ENCODE results near the gene DDX39B.
A peak's percentile ranks its signal among the peaks of the same experiment; 100 is the strongest.
"Not testable (repeated sequence)": the region's sequence is repeated elsewhere in the genome, so short reads cannot be mapped to it uniquely, and the experiment has no call there.

The DDX39B gene

DNA sequence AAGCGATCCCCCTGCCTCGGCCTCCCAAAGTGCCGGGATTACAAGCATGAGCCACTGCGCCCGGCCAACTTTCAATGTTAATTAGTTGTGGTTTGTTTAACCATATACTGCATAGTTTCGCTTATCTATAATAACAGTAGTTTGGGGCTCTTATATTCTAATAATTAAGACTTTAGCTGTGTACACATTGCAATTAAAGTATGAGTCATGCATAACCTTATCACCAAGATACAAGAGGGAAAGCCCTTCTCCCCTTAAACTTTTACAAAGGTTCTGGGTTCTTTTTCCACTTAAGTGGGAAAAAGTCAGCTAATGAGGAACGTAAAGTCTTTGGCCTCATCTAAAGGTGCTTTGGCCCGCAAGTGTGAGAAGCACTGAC lies 16.3 kb downstream of the DDX39B start:
- TF ChIP-seq, protein P1, sequence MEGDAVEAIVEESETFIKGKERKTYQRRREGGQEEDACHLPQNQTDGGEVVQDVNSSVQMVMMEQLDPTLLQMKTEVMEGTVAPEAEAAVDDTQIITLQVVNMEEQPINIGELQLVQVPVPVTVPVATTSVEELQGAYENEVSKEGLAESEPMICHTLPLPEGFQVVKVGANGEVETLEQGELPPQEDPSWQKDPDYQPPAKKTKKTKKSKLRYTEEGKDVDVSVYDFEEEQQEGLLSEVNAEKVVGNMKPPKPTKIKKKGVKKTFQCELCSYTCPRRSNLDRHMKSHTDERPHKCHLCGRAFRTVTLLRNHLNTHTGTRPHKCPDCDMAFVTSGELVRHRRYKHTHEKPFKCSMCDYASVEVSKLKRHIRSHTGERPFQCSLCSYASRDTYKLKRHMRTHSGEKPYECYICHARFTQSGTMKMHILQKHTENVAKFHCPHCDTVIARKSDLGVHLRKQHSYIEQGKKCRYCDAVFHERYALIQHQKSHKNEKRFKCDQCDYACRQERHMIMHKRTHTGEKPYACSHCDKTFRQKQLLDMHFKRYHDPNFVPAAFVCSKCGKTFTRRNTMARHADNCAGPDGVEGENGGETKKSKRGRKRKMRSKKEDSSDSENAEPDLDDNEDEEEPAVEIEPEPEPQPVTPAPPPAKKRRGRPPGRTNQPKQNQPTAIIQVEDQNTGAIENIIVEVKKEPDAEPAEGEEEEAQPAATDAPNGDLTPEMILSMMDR (IDR thresholded peaks at IDR 0.05; ENCODE audit: low read depth, low read length), result no peak
- no peak overlapping the region for H3K4me3 ChIP-seq (ENCODE audit: low read depth, low read length)

DNA sequence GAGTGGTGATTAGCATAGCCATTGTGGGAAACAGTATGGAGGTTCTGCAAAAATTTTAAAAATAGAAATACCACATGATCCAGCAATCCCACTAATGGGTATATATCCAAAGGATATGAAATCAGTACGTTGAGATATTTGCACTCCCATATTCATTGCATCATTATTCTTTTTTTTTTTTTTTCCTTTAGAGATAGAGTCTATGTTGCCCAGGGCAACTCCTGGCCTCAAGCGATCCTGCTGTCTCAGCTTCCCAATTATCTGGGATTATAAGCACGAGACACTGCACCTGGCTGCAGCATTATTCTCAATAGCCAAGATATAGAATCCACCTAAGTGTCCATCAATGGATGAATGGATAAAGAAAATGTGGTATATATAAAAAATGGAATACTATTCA lies 20.0 kb downstream of the DDX39B start:
- H3K4me3 ChIP-seq (ENCODE audit: low read depth, low read length), result no peak overlapping the region

DNA sequence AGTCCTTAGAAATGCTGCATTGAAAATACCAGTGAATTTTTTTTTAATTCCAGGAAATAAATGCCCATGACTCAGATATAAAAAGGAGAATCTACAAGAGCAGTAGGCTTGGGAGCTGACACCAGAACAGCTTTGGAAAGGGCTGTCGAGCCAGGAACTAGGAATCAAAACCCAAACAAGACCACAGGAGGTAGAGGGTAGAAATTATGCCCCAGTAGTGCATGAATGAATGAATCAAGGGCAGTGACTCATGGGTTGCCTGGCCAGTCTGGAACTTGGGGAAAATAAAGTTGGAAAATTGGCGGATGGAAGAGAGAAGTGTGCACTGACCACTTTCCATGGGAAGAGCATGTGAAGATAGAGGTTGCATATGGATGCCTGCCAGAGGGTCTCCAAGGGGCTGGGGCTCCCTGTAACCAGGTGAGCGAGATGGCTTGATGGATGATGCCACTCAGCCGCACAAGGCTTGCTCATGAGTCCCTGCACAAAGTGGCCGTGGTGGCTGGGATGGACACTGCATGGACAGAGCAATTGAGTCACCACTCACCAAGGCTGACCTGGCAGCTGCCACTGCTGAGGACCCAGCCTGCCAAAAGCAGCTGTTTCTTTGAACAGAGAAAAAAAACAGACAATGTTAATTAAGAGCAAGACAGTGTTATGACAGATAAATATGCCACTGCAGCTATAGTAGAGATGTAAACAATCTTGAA lies 28.2 kb downstream of the DDX39B start:
- TF ChIP-seq, protein P1 (IDR thresholded peaks at IDR 0.05; ENCODE audit: low read depth, low read length), result no peak
- no peak overlapping the region for H3K4me3 ChIP-seq (ENCODE audit: low read depth, low read length)

More for the DNA sequence above, 20.0 kb downstream of the DDX39B start:
- TF ChIP-seq, protein P1 (IDR thresholded peaks at IDR 0.05; ENCODE audit: low read depth, low read length), result no peak

DNA sequence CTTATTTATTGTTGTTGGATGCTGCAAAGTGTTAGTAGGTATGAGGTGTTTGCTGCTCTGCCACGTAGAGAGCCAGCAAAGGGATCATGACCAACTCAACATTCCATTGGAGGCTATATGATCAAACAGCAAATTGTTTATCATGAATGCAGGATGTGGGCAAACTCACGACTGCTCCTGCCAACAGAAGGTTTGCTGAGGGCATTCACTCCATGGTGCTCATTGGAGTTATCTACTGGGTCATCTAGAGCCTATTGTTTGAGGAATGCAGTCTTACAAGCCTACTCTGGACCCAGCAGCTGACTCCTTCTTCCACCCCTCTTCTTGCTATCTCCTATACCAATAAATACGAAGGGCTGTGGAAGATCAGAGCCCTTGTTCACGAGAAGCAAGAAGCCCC lies 31.8 kb downstream of the DDX39B start:
- TF ChIP-seq, protein P1 (IDR thresholded peaks at IDR 0.05; ENCODE audit: low read depth, low read length), result no peak
- H3K4me3 ChIP-seq (ENCODE audit: low read depth, low read length), result no peak overlapping the region

DNA sequence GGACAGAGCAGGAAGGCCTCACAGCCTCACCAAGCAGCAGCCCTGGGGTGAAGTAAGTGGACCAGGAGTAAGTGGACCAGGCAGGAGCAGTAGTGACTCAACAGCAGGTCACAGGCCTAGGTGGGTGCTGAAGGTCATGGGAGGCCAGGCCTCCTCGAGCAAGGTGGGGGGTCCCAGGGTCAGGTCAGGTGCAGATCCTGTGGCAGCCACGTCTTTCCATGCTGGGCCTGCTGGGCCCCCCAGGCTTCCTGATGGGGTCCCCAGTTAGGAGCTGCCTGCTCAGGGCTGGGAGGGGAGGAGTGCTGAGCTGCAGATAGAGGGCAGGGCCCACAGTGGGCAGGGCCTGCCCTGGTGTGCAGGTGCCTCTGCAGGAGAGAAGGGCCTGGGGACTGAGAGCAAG lies 32.8 kb downstream of the DDX39B start:
- not testable (repeated sequence) for H3K4me3 ChIP-seq (ENCODE audit: low read depth, low read length)

DNA sequence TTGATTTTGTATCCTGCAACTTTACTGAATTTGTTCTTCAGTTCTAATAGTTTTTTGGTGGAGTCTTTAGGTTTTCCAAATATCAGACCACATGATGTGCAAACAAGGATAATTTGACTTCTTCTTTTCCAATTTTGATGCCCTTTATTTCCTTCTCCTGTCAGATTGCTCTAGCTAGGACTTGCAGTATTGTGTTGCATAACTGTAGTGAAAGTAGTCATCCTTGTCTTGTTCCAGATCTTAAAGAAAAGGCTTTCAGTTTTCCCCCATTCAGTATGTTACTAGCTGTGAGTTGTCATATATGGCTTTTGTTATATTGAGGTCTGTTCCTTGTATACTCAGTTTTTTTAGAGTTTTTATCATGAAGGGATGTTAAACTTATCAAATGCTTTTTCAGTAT lies 39.2 kb downstream of the DDX39B start:
- TF ChIP-seq, protein P1 (IDR thresholded peaks at IDR 0.05; ENCODE audit: low read depth, low read length), result no peak
- H3K4me3 ChIP-seq (ENCODE audit: low read depth, low read length), result no peak overlapping the region

DNA sequence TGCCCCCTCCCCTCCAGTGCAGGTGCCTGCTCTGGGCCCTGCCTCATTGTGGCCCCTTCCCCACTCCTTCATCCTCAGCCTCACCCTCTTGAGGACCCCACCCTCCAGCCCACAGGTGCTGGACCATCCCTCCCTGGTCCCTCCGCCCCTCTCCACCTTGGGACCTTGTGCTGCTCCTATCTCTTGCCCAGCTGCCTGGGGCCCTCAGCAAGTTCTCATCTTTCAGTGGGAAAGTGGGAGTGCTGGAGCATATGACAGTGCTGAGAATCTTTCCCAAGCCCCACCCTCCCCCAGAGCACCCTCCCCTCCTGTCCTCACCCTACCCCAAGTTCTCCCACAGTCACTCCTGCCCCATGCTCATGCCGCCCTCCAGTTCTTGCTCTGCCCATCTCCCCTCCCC lies 42.2 kb downstream of the DDX39B start:
- H3K4me3 ChIP-seq (ENCODE audit: low read depth, low read length), result not testable (repeated sequence)

DNA sequence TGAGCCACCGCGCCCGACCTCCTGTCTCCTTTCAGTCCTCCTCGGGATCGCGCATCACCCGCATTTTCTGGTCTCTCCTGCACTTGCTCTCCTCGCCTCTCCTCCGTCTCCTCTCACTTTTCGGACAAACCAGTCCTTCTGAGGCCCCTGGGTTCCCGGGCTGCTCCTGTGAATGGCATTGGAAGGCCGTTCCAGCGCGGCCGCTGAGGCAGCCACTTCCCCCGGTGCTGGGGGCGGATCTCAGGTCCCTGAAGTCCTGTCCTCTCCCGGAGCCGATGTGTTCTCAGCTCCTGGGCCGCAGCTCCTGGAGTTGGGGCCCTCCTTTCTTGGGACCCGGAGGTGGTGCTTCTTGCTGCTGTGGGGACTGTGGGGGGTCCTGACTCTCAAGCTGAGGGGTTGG lies 43.1 kb downstream of the DDX39B start:
- TF ChIP-seq, protein P1 (IDR thresholded peaks at IDR 0.05; ENCODE audit: low read depth, low read length), result no peak
- peak overlapping the region; percentile 12; the same call in 1 of the 2 replicates for H3K4me3 ChIP-seq (ENCODE audit: low read depth, low read length)

All from WI38 (cell line).